K562 (cell line): ENCODE measurements around the gene NADK. TPM values are rescaled to one million over a fixed set of nuclear protein-coding genes. Genes with fewer than 3 reads are reported as not detected.
A peak's percentile ranks its signal among the peaks of the same experiment; 100 is the strongest.
"Not testable (repeated sequence)": the region's sequence is repeated elsewhere in the genome, so short reads cannot be mapped to it uniquely, and the experiment has no call there.

Source experiments
- ATAC-seq: fragments of 200-7000 bp; cut with Tn5 transposase; 3 replicates; pipeline ENCODE4 v1.9.1; 2020; ENCODE audit warnings: moderate library complexity
- BruUV-seq: library from RNA; stranded (reverse); fragments of 400-500 nt; replicated peaks from 2 replicates; lab custom pipeline; 2021; lab: Mats Ljungman, UMichigan
- CTCF ChIA-PET: fragments of 300-600 bp; formaldehyde crosslinking; extraction: SDS; loops from one replicate; lab custom pipeline; 2021; ENCODE audit warnings: low intra/inter-chr PET ratio; lab: Yijun Ruan, JAX
- POLR2A ChIA-PET: fragments of 300-600, 350-650 bp; sonication (Branson Sonifier 250); formaldehyde crosslinking; extraction: SDS; loops from one replicate; lab custom pipeline; 2021; ENCODE audit warnings: antibody characterized with exemption, inconsistent platforms; lab: Yijun Ruan, JAX
- DNase-seq, 4 experiments: peaks; one replicate each; pipeline versions ENCODE4 v3.0.0 to v3.0.0-alpha.2; 2011 to 2018; ENCODE audit warnings: low spot score in 3 of 4, mixed read lengths in 3 of 4; ENCODE audit errors: extremely low read depth in 1 of 4
- FAIRE-seq: peaks from 2 replicates; lab custom pipeline; 2011; peaks lifted over from hg19 to GRCh38; lab: Jason Lieb, UNC
- H2AFZ ChIP-seq: 2 replicates; pipeline ENCODE4 v1.6.0; 2011; ENCODE audit warnings: low read depth, low read length, control low read depth, inconsistent platforms
- H3K27ac ChIP-seq: fragments of 200-600 bp; 3 replicates; pipeline ENCODE4 v1.8.0; 2011; ENCODE audit warnings: low read depth, mild to moderate bottlenecking, control low read depth, inconsistent platforms, low read length, moderate library complexity, mixed read lengths; ENCODE audit errors: extremely low read depth
- H3K27me3 ChIP-seq, 2 experiments: fragments of 300-600 bp in 1 of 2; 2 replicates in 1 of 2; 3 replicates in 1 of 2; pipeline versions ENCODE4 v1.6.0 to v1.8.0; 2011; ENCODE audit warnings: inconsistent platforms in 2 of 2, low read length in 2 of 2, mild to moderate bottlenecking in 1 of 2, mixed read lengths in 1 of 2, moderate library complexity in 1 of 2; ENCODE audit not compliant: control insufficient read depth in 2 of 2, insufficient read depth in 2 of 2
- H3K36me3 ChIP-seq: fragments of 300-600 bp; 3 replicates; pipeline ENCODE4 v1.8.0; 2011; ENCODE audit warnings: mild to moderate bottlenecking, low read length, inconsistent platforms; ENCODE audit not compliant: control insufficient read depth, insufficient read depth
- H3K4me1 ChIP-seq, 2 experiments: fragments of 200-600 bp in 1 of 2; replicated peaks in 1 of 2; 2 replicates in 1 of 2; 3 replicates in 1 of 2; pipeline versions ENCODE4 v1.5.1 to v1.8.0; 2011; ENCODE audit warnings: inconsistent platforms in 2 of 2, low read length in 2 of 2, mild to moderate bottlenecking in 1 of 2, mixed read lengths in 1 of 2, moderate library complexity in 1 of 2; ENCODE audit not compliant: control insufficient read depth in 2 of 2, insufficient read depth in 2 of 2
- H3K4me2 ChIP-seq: 2 replicates; pipeline ENCODE4 v1.6.1; 2011; ENCODE audit warnings: low read length, control low read depth, inconsistent platforms, mixed read lengths; ENCODE audit not compliant: insufficient read depth
- H3K4me3 ChIP-seq: fragments of 200-600 bp; sonication (generic), shearing (Covaris generic); 2 replicates; pipeline ENCODE4 v1.5.1; 2016; ENCODE audit warnings: control low read depth, inconsistent platforms
- H3K79me2 ChIP-seq: fragments of 200-600 bp; 3 replicates; pipeline ENCODE4 v1.8.0; 2011; ENCODE audit warnings: low read length, inconsistent platforms; ENCODE audit not compliant: control insufficient read depth, insufficient read depth
- H3K9ac ChIP-seq, 2 experiments: 2 replicates each; pipeline versions ENCODE4 v1.6.0 to v1.6.1; 2011; ENCODE audit warnings: low read depth in 2 of 2, low read length in 2 of 2, control low read depth in 1 of 2, inconsistent platforms in 1 of 2, mild to moderate bottlenecking in 1 of 2, mixed read lengths in 1 of 2; ENCODE audit not compliant: insufficient read depth in 1 of 2
- H3K9me1 ChIP-seq: one replicate; pipeline ENCODE4 v1.6.0; 2011; ENCODE audit warnings: inconsistent platforms, mild to moderate bottlenecking, low read length, moderate library complexity; ENCODE audit not compliant: control insufficient read depth, insufficient read depth
- H3K9me3 ChIP-seq: replicated peaks from 2 replicates; pipeline ENCODE4 v1.5.1; 2011; ENCODE audit warnings: low read depth, low read length, inconsistent platforms; ENCODE audit not compliant: control insufficient read depth, insufficient read depth
- H4K20me1 ChIP-seq: replicated peaks from 2 replicates; pipeline ENCODE4 v1.6.1; 2011; ENCODE audit warnings: low read length, inconsistent platforms, mixed read lengths; ENCODE audit not compliant: control insufficient read depth, insufficient read depth
- CREM ChIP-seq: IDR thresholded peaks from 2 replicates; pipeline ENCODE4 v1.6.1; 2014; ENCODE audit warnings: antibody characterized with exemption, low read depth
- NFE2 ChIP-seq: IDR thresholded peaks from 2 replicates; pipeline ENCODE4 v1.6.1; 2014; ENCODE audit warnings: antibody characterized with exemption, low read depth
- POLR2AphosphoS5 ChIP-seq: IDR thresholded peaks from 2 replicates; pipeline ENCODE4 v1.6.1; 2011; ENCODE audit warnings: mild to moderate bottlenecking, low read depth, low read length, moderate library complexity; ENCODE audit not compliant: control insufficient read depth, insufficient read depth
- RCOR1 ChIP-seq, 2 experiments: IDR thresholded peaks; 2 replicates each; pipeline ENCODE4 v1.6.1; 2012; ENCODE audit warnings: low read depth in 2 of 2, low read length in 2 of 2, borderline replicate concordance in 1 of 2, improper control_type of control experiment in 1 of 2
- RNF2 ChIP-seq: sonication (generic); IDR thresholded peaks from 2 replicates; pipeline ENCODE4 v1.6.1; 2016
- ZNF175 ChIP-seq: fragments of 200-800 bp; sonication (Bioruptor generic); IDR thresholded peaks from 2 replicates; pipeline ENCODE4 v1.6.1; 2016; ENCODE audit warnings: low read depth, mild to moderate bottlenecking, missing genetic modification characterization, missing compliant biosample characterization
- ZSCAN32 ChIP-seq: fragments of 450-650 bp; formaldehyde crosslinking; IDR thresholded peaks from 2 replicates; pipeline ENCODE4 v1.4.0; 2020; ENCODE audit warnings: mild to moderate bottlenecking, moderate library complexity
- WGBS: fragments of 100-300 bp; shearing (Covaris generic); methylation state at CpG from one replicate; pipeline ENCODE4 v1.1.6; 2016; ENCODE audit warnings: low coverage, mixed read lengths; ENCODE audit not compliant: insufficient coverage; ENCODE audit errors: missing lambda C conversion rate; 5-methylcytosine and 5-hydroxymethylcytosine counted together
- in situ Hi-C: fragments of 300-500 bp; cut with MboI; formaldehyde crosslinking; loops from 4 replicates; pipeline ENCODE4 v1.15.0; 2018; ENCODE audit warnings: inconsistent platforms, mixed read lengths
- intact Hi-C: fragments of 100-400 bp; cut with micrococcal nuclease; formaldehyde crosslinking; loops from 2 replicates; pipeline ENCODE4 v1.14.2; 2022
- polyA plus RNA-seq, 8 experiments: library from polyadenylated mRNA; depleted of rRNA in 4 of 8; stranded (reverse) in 5 of 8; unstranded in 3 of 8; fragments of >200 nt; fragmentation: Nextera tagmentation in 2 of 8; fragmentation: Illumina TruSeq in 1 of 8; extraction: Ambion mirVana in 2 of 8; extraction: Trizol in 1 of 8; gene quantifications; 2 replicates each; pipeline versions ENCODE4 v1.2.1 to v1.2.3, GENCODE V29; 2011 to 2014; ENCODE audit warnings: inconsistent platforms in 1 of 8, missing spikeins in 1 of 8
- total RNA-seq, 7 experiments: library from RNA; depleted of rRNA in 6 of 7; stranded (reverse); fragments of >200 nt in 6 of 7; fragmentation: Illumina TruSeq in 2 of 7; extraction: Trizol in 2 of 7; gene quantifications; 2 replicates each; pipeline versions ENCODE4 v1.2.1 to v1.2.3, GENCODE V29; 2011 to 2021; ENCODE audit warnings: low replicate concordance in 1 of 7
- TF ChIP-seq, protein P1 (sequence below), 2 experiments: fragments of 200-800 bp in 1 of 2; sonication (Bioruptor generic) in 1 of 2; sonication (generic) in 1 of 2; formaldehyde crosslinking in 1 of 2; IDR thresholded peaks in 1 of 2; conservative IDR thresholded peaks in 1 of 2; 2 replicates each; pipeline versions ENCODE4 v1.5.0 to v1.6.1; 2016 to 2020; ENCODE audit warnings: missing compliant biosample characterization in 1 of 2, missing genetic modification characterization in 1 of 2, missing genetic modification reagents in 1 of 2
- TF ChIP-seq, protein P2 (sequence below), 3 experiments: fragments of 200-800 bp in 1 of 3; fragments of 250-450 bp in 1 of 3; fragments of 450-650 bp in 1 of 3; sonication (Bioruptor Pico) in 1 of 3; sonication (Bioruptor generic) in 1 of 3; formaldehyde crosslinking in 1 of 3; IDR thresholded peaks; 2 replicates each; pipeline versions ENCODE4 v1.6.1 to v1.8.0; 2016 to 2022; ENCODE audit warnings: mild to moderate bottlenecking in 2 of 3, missing genetic modification characterization in 2 of 3, missing compliant biosample characterization in 1 of 3, moderate library complexity in 1 of 3

Gene NADK
- total and polyA plus RNA-seq, 9 of the 15 experiments (the other 6 are each of a cell fraction or from before 2014, with no cell fraction given) = 1.5 to 135 (median 75.1) TPM

DNA sequence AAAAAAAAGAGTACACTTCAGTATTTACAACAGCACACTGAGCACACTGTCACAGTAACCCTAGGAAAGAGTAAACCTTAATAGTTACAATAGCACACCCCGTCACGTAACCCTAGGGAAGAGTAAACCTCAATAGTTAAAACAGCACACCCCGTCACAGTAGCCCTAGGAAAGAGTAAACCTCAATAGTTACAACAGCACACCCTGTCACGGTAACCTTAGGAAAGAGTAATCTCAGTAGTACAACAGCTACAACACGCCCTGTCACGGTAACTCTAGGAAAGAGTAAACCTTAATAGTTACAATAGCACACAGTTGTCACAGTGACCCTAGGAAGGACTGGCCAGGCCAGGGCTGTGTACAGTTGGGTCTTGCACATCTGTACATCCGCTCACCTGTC, 57.1 kb downstream of the NADK start (continued):
- TF ChIP-seq ZSCAN32 (CRISPR knock-in tag) = no peak

DNA sequence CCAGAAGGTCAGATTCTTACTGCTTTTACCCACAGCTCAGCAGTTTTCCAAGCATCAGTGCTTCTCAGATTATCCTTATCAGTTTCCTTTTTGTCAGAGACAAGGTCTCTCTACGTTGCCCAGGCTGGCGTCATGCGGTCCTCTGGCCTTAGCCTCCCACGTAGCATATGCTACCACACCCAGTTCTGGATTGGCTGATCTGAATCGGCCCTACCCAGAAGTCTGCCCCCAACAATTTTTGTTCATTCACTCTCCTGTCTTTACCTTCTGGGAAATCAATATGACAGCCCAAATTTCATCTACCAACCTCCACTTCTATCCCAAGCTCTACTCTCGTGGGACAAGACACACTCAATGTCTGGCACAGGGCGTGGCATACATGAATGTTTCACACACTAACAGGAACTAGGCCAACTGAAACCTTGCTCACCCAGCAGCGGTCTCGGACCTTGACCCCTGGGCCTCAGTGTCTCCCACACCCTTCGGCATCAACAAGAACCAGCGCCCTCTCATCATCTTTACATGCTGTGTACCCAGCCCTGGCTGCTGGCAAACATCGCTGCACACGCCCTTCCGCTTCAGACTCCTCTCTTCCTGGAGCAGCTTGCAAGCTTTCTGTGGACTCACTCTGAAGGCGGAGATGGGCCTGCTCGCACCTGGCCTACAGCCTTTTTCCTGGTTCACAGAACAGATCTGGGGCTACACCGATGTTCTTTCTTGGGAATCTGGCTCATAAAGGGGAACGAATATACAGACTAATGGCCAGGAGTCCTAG, 63.0 kb downstream of the NADK start:
- FAIRE-seq (peak; percentile 65), DNase-seq (peak in 2 of 4 experiments; percentile 3 to 66), ATAC-seq (peak; percentile 94)
- BruUV-seq, H3K79me2 ChIP-seq, CTCF ChIA-PET, H3K27me3 ChIP-seq, H3K4me3 ChIP-seq, H3K9me3 ChIP-seq, H4K20me1 ChIP-seq, H3K9me1 ChIP-seq, in situ Hi-C loops, H3K4me1 ChIP-seq, H3K9ac ChIP-seq, intact Hi-C loops, H2AFZ ChIP-seq: not testable (repeated sequence)
- POLR2A ChIA-PET = interaction anchor here (0.9 kb wide), 1 partner anchor 137 kb away, joined by 3 read pairs; no protein-coding TSS in a partner anchor
- H3K27ac ChIP-seq = peak overlapping the region; percentile 62; the same call in 2 of the 3 replicates
- TF ChIP-seq CREM = peak; percentile 47; the same call in 1 of the 2 replicates
- 0 out of 2 replicates have a peak, but pooled peaks have one; percentile 24 for TF ChIP-seq RNF2
- peak; percentile 44; the same call in 1 of the 2 replicates for TF ChIP-seq NFE2
- TF ChIP-seq, protein P1, sequence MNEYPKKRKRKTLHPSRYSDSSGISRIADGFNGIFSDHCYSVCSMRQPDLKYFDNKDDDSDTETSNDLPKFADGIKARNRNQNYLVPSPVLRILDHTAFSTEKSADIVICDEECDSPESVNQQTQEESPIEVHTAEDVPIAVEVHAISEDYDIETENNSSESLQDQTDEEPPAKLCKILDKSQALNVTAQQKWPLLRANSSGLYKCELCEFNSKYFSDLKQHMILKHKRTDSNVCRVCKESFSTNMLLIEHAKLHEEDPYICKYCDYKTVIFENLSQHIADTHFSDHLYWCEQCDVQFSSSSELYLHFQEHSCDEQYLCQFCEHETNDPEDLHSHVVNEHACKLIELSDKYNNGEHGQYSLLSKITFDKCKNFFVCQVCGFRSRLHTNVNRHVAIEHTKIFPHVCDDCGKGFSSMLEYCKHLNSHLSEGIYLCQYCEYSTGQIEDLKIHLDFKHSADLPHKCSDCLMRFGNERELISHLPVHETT (CRISPR knock-in tag; conservative IDR thresholded peaks at IDR 0.05 in 1 of 2, IDR thresholded peaks at IDR 0.05 in 1 of 2) = peak in 1 of 2 experiments; percentile 65; a peak in 1 of 4 replicates
- TF ChIP-seq ZNF175 (CRISPR knock-in tag) = 0 out of 2 replicates have a peak, but pooled peaks have one; percentile 26
- 0 out of 2 replicates have a peak, but pooled peaks have one; percentile 17 for TF ChIP-seq POLR2AphosphoS5
- TF ChIP-seq, protein P2, sequence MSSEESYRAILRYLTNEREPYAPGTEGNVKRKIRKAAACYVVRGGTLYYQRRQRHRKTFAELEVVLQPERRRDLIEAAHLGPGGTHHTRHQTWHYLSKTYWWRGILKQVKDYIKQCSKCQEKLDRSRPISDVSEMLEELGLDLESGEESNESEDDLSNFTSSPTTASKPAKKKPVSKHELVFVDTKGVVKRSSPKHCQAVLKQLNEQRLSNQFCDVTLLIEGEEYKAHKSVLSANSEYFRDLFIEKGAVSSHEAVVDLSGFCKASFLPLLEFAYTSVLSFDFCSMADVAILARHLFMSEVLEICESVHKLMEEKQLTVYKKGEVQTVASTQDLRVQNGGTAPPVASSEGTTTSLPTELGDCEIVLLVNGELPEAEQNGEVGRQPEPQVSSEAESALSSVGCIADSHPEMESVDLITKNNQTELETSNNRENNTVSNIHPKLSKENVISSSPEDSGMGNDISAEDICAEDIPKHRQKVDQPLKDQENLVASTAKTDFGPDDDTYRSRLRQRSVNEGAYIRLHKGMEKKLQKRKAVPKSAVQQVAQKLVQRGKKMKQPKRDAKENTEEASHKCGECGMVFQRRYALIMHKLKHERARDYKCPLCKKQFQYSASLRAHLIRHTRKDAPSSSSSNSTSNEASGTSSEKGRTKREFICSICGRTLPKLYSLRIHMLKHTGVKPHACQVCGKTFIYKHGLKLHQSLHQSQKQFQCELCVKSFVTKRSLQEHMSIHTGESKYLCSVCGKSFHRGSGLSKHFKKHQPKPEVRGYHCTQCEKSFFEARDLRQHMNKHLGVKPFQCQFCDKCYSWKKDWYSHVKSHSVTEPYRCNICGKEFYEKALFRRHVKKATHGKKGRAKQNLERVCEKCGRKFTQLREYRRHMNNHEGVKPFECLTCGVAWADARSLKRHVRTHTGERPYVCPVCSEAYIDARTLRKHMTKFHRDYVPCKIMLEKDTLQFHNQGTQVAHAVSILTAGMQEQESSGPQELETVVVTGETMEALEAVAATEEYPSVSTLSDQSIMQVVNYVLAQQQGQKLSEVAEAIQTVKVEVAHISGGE (CRISPR knock-in tag; IDR thresholded peaks at IDR 0.05) = 0 out of 6 replicates have a peak, but pooled peaks of 1 of the 3 experiments have one; percentile 26
- peak in 1 of 2 experiments; percentile 56; a peak in 2 of 4 replicates for TF ChIP-seq RCOR1 (IDR thresholded peaks at IDR 0.05; ENCODE audit: borderline replicate concordance in 1 of 2, low read depth in 2 of 2, low read length in 2 of 2)
- H3K36me3 ChIP-seq = peaks cover 40% of the 10 kb centered on the region
- peak overlapping the region; percentile 25; the same call in 1 of the 2 replicates for H3K4me2 ChIP-seq
- WGBS = 72% methylated on average over 10 of the region's 18 CpGs
